Measurements from ENCODE around the gene MEIS2. TPM values are rescaled to one million over a fixed set of nuclear protein-coding genes. Genes with fewer than 3 reads are reported as not detected.

Gene MEIS2
- total RNA-seq, 4 donors from 2014 or later: 28.3 to 87.5 (median 42.2) TPM

DNA sequence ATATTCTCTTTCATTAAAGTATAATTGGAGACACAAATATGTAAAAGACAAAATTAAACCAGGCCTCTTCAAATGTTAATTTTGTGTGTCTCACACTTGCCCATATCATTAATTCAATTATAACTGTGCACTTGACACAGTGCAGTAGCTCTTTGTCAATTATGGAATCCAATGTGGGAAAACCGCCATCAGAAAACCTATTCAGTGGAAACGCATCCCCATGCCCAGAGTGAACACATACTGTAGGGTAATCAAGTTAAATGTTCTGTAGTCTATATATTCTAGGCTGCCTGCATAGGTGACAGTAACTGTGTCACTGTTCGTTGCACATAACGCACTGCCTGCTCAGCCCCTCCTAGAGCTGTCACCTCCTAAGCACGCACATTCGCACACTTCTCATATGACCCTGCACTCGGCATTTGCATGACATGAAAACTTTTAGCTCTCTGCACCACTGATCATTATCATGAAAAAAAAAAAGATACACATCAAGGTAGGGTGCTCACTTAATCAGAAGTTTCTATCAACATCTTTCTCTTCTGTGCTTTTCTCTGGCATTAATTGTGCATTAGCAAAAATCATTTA, 63.2 kb downstream of the MEIS2 start:
- ATAC-seq (ENCODE audit: low FRiP score) (no peak), DNase-seq (ENCODE audit: low spot score) (no peak)
- TF ChIP-seq, protein P1, sequence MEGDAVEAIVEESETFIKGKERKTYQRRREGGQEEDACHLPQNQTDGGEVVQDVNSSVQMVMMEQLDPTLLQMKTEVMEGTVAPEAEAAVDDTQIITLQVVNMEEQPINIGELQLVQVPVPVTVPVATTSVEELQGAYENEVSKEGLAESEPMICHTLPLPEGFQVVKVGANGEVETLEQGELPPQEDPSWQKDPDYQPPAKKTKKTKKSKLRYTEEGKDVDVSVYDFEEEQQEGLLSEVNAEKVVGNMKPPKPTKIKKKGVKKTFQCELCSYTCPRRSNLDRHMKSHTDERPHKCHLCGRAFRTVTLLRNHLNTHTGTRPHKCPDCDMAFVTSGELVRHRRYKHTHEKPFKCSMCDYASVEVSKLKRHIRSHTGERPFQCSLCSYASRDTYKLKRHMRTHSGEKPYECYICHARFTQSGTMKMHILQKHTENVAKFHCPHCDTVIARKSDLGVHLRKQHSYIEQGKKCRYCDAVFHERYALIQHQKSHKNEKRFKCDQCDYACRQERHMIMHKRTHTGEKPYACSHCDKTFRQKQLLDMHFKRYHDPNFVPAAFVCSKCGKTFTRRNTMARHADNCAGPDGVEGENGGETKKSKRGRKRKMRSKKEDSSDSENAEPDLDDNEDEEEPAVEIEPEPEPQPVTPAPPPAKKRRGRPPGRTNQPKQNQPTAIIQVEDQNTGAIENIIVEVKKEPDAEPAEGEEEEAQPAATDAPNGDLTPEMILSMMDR (IDR thresholded peaks at IDR 0.05): no peak

DNA sequence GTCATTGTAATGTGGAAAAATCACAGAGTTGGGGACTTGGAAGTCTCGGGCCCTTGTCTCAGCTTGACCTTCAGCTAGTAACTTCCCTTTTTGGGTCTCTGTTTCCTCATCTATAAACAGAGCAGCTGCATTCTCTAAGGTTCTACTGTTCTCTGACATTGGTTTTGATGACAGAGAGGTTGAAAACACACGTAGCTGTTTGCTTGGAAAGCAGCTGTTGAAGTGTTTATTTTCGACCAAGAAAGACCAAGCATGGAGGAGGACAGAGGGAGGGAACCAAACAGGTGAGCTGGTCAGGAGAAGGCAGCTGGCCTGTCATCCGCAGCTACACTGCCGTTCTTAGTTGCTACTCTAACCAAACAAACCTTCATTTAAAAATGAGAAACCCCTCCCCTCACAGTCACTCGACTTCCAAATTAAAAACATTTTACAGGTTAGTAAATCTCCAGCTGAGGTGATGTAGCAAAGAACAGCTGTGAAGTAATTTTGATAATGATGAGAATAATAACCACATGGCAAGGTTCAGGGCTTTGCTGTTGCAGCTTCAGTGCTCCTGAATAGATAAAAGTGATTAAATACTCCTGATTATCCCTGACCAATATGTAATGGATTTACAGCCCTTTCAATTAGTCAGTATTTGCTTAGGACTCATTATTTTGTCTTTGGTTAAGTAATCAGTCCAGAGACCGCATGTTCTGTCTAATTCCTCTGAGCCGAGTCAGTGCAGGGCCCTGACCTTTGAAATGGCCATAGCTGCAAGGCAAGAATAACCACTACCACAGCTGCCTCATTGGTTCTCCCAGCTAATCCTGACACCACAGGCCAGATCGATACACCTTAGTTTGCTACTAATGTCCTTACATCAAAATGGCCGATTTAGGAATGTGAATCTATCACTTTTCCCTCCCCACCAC, 65.3 kb downstream of the MEIS2 start:
- ATAC-seq (ENCODE audit: low FRiP score) (no peak), DNase-seq (ENCODE audit: low spot score) (no peak)
- TF ChIP-seq, protein P1 (IDR thresholded peaks at IDR 0.05): no peak

DNA sequence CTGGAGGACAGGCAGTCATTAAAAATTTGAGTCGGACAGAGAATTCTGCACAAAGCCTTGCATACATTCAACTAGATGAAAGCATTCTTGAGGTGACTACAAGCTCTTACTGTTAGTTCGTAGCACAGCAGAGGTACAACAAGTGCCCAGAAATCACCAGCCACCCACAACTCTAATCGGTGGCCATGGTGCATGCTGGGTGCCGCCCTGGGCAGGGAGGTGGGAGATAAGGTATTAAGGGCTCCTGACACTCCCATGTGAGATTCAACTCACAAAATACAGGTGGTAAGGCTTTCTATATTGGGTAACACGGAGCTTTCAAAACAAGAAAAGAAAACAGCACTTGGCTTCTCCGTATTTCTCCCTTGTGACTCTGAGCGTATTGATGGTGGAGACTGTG, 66.0 kb downstream of the MEIS2 start:
- TF ChIP-seq, protein P1 (IDR thresholded peaks at IDR 0.05): no peak
- DNase-seq (ENCODE audit: low spot score) (no peak), ATAC-seq (ENCODE audit: low FRiP score) (peak; percentile 31)

DNA sequence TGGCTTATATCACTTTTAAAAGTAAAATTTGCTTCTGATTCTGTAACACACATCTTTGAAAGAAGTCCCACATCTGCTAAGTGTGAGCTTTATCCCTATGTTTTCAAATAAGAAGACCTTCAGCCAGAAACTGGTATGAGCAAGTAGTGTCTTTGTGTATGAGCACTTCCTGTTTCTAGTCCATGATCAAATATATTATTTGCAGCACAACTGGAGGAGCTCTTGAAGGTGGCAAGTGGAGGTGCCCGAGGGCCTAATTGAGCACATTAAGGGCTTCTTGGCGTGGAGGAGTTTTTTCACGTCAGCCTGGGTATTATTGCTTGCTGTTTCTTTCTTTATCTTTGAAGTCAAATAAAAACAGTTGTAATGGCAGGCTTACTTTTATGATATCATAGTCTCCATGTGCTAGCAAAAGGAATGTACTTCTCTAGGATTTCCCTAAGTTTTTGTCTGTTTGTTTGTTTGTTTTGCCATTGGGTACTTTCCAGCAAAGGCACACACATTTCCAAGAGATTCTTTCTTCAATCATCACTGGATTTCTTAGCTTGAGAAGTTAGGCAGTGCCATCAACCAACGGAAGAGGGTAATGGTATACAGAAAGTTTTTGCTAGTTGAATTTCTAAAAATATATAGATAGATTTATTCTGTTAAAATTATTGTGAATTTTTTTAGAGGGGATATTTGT, 68.1 kb downstream of the MEIS2 start:
- TF ChIP-seq, protein P1 (IDR thresholded peaks at IDR 0.05): no peak
- DNase-seq (ENCODE audit: low spot score) (no peak), ATAC-seq (ENCODE audit: low FRiP score) (no peak)

DNA sequence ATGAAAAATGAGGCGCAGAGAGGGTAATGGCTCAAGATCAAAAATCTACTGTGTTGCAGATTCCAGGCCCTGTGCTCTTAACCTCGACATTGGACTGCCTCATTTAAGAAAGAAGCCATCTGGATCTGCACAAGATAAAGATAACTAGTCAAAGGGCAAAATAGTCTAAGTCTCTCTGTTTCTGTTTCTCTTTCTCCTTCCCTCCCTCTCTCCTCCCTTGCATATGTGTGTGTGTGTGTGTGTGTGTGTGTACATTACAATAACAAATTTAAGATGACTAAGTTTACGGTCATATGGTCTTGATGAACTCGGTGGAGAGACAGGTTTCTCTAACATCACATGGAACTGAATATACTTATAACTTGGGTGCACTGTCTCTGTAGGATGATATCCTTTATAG, 69.2 kb downstream of the MEIS2 start:
- ATAC-seq (ENCODE audit: low FRiP score) (no peak), DNase-seq (ENCODE audit: low spot score) (no peak)
- TF ChIP-seq, protein P1 (IDR thresholded peaks at IDR 0.05): no peak

DNA sequence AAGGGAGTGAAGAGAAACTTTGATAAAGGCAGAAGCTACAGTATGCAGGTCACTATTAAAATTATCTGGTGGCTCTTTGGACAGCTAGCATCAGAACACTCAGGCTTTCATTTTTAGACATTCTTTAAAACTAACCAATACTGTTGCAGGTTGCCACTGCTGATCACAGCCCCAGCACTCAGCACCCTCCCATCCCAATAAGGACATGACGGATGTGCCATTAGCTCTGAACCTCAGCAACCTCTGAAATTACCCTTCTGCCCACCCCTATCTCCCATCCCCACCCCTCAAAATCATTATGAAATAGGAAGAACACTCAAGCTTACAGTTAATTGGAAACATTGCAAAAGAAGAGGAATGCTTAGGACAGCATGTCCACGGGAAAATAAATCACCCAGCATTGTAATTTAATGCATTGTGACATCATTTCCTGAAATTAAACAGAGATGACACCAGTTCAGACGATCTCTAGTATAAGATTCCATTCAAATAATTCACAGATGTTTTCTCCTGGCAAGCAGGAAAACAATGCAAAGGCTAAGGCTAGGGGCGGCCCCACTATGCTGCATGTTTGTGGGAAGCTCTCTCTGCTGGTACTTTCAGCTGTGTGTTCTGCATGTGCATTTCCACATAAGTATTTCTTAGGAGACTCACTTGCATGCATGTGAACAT, 71.6 kb downstream of the MEIS2 start:
- TF ChIP-seq, protein P1 (IDR thresholded peaks at IDR 0.05): no peak
- DNase-seq (ENCODE audit: low spot score): no peak
- peak; percentile 52 for ATAC-seq (ENCODE audit: low FRiP score)
